GM19438 (cell line): ENCODE results near the gene RANBP9.

ENCODE experiments used
- ATAC-seq: cut with Tn5 transposase; IDR thresholded peaks from one replicate; pipeline ENCODE4 v1.9.1; 2021; ENCODE audit warnings: low read depth; ENCODE audit not compliant: unreplicated experiment

RANBP9 gene

GRCh38 chr6:13605634-13606033 lies 106.0 kb downstream of the RANBP9 start:
- no peak for ATAC-seq

DNA sequence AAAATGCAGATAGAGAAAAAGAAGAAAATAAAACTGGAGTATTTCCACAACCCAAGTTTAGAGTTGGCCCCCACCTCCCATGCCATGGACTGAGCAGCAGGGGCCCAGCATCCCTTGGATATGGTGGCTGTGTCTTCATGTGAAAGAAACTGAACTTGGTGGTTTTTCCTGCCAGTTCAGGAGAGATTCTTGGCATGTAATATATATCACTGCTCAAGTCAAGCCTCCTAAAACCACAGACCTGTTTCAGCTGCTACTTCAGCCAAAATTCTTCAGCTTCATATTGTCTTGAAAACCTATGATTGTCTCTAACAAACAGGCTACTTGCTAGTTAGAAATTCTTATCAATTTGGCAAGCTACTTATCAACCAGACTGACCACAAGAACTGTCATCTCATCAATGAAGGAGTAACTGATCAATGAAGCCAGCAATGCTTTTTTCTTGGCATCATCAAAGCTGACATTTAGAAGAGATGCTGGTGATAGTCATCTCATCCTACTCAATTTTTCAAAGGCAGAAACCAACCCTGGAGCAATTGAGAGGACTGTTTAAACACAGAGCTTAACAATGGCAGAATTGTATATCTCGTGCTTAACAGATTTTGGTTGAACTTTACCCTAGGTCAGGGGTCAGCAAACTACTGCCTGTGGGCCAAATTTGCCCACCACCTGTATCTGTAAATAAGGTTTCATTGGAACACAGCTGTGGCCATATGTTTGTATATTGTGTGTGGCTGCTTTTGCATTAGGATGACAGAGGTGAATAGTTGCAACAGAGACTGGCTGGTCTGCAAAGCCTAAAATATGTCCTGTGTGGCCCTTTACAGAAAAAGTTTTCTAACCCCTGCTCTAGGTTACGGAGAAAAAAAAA lies 106.9 kb downstream of the RANBP9 start:
- ATAC-seq: no peak

DNA sequence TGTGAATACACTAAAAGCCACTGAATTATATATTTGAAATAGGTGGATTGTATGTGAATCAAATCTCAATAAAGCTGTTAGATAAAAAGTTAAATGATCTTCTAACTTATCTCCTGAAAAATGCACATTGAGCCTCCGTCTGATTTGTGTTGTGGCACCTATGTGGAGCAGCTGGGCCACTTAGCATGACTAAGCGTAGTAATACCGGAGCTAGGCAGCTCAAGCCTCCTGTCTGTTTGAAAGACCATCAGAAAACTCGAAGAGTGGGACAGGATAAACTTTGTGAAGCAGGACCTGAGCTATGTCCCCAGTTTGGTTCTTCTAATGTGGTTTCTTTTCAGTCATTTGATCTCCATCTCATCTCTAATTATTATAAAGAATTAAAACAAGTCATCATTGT lies 107.5 kb downstream of the RANBP9 start:
- no peak for ATAC-seq

GRCh38 chr6:13600036-13600435 lies 111.6 kb downstream of the RANBP9 start:
- ATAC-seq: no peak

DNA sequence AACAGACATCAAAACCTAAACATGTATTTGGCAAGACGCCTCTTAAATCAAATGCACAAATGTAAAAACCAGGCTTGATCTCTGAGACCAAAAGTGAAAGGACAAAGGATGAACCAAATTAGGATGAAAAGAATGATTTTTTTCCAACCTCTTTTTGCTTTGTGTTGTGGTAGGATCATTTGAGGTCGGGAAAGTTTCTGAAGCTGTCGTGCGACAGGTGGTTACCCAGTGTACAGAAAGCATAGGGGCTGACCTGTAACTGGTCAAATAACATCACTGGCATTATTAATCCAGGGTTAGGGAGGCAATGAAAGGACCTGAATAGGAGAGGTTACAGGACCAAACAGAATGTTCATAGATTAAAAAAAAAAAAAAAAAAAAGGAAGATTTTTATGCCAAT lies 114.6 kb downstream of the RANBP9 start:
- ATAC-seq: no peak

DNA sequence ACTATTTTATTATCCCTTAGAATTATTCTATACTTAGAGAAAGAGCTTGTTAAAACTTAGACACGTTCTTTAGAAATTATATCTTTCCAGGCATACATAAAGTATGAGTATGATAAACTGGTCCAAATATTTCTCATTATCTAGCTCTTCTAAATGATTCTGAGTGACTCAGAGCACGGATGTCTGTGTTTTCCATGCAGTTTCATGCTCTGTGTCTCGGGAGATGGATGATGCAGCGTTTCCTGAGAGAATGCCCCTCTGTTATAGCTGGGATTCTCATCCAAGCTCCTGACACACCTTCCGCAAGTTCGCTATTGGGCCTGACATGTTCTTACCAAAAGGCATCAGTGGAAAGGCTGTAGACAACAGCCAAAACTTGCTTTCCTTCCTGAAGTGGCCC lies 117.9 kb downstream of the RANBP9 start:
- no peak for ATAC-seq

DNA sequence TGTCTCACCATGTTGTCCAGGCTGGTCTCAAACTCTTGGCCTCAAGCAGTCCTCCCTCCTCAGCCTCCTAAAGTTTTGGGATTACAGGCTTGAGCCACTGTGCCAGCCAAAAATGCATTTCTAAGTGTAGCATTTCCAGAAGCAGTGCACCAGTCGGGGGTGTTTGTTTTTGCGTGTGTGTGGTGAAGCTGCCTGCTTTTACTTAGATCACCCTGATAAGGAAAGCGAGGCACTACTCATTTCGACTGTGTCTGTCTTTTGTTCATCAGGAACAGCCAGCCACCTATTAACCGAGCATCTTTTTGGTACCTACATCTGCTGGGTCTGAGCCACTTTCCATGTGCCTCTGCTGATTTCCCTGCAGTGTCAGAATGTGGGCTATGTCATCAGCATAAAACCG lies 118.5 kb downstream of the RANBP9 start:
- no peak for ATAC-seq

DNA sequence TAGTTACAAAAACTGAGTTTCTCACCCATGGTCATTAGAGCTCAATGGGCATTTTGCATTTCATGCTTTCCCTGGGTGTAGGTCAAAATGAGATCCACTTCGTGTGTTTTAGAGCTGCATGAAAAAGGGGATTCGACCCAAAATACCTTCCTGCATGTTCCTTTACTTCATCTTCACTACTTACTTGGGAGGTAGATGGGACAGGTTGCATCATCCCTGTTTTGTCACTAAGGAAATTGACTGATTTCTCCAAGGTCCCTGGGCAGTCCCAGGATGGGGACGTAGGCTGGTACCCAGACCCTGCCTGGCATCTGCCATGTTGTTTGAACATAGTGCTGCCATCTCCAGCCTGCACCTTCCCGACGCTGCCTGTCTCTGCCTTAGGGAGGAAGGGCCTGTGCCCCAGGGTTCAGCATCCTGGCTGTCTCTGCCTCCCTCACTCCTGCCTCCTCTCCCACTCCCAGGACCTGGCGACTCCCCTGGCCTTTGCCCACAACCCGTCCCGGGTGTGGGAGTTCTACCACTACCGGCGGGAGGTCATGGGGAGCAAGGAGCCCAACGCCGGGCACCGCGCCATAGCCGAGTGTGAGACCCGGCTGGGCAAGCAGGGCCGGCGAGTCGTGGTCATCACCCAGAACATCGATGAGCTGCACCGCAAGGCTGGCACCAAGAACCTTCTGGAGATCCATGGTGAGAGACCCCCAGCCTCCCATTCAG lies 120.3 kb downstream of the RANBP9 start:
- ATAC-seq: no peak

GRCh38 chr6:13590574-13591153 lies 121.0 kb downstream of the RANBP9 start:
- ATAC-seq: no peak

GRCh38 chr6:13589801-13590200 lies 121.8 kb downstream of the RANBP9 start:
- ATAC-seq: no peak

GRCh38 chr6:13586603-13587542 lies 124.8 kb downstream of the RANBP9 start:
- no peak for ATAC-seq

GRCh38 chr6:13581700-13582229 lies 129.9 kb downstream of the RANBP9 start:
- ATAC-seq: no peak

DNA sequence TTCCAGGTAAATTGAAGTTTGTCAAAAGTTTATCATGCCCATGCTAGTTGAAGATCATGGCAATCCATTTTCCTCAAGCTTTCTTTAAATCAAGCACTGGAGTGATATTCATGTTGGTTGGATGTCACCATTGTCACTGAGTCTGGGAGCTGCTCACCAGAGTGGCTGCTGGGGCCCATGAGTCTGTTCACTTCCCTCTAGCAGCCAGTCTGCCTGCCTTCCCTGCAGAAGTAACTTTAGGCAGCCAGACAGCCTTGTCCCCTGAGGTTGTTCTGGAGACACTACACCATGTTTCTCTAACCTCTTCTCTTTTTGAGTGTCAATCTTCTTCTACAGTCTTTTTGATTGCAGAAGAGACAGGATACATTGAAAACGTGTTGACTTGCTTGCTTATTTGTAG lies 131.7 kb downstream of the RANBP9 start:
- no peak for ATAC-seq

DNA sequence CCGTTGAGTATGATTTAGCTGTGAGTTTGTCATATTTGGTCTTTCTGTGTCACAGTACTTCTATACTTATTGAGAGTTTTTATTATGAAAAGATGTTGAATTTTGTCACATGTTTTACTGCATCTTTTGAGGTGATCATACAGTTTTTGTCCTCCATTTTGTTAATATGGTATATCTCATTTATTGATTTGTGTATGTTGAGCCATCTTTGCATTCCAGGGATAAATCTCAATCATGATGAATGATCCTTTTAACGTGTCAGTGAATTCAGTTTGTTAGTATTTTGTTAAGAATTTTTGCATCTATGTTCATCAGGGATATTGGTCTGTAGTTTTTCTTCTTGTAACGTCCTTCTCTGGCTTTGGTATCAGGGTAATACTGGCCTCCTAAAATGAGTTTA lies 133.7 kb downstream of the RANBP9 start:
- ATAC-seq: no peak

DNA sequence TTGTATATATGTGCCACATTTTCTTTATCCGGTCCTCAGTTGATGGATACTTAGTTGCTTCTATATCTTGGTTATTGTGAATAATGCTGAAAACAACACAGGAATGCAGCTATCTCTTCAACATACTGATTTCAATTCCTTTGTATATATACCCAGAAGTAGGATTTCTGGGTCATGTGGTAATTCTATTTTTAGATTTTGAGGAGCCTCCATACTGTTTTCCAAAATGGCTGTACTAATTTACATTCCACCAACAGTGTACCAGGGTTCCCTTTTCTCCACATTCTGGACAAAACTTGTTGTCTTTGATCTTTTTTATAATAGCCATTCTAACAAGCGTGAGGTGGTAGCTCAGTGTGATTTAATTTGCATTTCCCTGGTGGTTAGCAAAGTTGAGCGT lies 135.6 kb downstream of the RANBP9 start:
- ATAC-seq: no peak

DNA sequence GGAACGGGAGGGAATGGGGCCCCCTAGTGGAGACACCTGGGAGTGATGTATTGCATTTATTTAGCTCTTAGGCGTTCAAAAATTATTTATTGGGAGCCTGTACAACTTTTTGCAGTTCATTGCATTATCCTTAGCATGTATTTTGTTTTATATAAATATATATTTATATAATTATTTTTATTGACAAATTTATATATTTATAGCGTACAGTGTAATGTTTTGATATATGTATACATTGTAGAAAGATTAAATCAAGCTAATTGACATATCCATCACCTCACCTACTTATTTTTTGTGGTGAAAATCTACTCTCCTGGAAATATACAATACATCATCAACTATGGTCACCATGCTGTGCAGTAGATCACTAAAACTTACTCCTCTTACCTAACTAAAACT lies 136.3 kb downstream of the RANBP9 start:
- no peak for ATAC-seq

GRCh38 chr6:13574571-13575376 lies 136.9 kb downstream of the RANBP9 start, which contains the start of gene SIRT5:
TSS of gene SIRT5 (plus strand) at chr6:13574601. CDS start at chr6:13584111, 9,510 bp downstream.
- ATAC-seq: peak; percentile 76

DNA sequence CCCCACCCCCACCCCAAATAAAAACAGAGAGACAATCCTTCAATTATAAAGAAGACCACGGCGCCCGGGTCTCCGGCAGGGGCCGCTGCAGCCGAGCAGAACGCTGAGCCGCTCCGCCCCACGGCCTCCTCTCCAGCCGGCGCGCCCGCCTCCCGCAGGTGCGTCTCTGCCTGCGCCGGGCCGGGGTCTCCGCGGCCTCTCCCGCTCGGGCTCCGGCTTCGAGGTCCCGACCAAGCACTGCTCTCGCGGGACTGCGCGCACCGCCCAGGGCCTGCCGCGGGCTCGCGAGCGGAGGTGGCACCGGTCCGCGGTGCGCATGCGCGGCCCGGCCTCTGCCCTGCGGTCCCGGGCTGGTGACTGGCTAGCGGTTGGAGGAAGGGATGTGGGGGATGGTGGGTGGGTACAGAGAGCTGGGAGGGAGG lies 137.5 kb downstream of the RANBP9 start:
- peak; percentile 59 for ATAC-seq

DNA sequence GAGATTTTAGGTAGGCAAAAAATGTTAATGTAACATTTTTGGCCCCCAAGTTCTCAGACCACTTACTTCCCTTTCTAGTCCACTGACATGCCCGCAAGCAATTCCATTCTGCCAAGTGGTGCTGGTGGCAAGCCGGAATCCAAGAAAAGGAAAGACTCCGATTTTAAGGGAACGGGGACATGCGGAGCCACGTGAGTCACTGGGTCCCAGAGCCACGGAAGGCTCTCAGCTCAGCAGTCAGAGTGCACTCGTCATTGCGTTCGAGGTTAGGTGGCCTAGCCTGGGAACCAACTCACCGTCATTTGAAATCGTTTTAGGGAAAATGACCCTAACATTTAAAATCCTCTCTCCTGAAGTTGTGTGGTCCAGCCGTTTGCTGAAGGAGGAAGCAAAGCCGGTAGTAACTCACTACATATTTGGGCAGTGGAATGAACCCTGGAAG lies 137.9 kb downstream of the RANBP9 start:
- no peak for ATAC-seq
